GM12878 (cell line): ENCODE results near the gene ZBTB4. TPM values are rescaled to one million over a fixed set of nuclear protein-coding genes. Genes with fewer than 3 reads are reported as not detected.
A peak's percentile ranks its signal among the peaks of the same experiment; 100 is the strongest.

Source experiments
- CREM ChIP-seq: IDR thresholded peaks from 2 replicates; pipeline ENCODE4 v1.6.1; 2014; ENCODE audit warnings: antibody characterized with exemption, low read depth
- DPF2 ChIP-seq: fragments of 450-650 bp; IDR thresholded peaks from 2 replicates; pipeline ENCODE4 v1.6.1; 2017; ENCODE audit warnings: mild to moderate bottlenecking
- ETV6 ChIP-seq, 2 experiments: fragments of 450-650 bp in 1 of 2; IDR thresholded peaks in 1 of 2; conservative IDR thresholded peaks in 1 of 2; 2 replicates each; pipeline ENCODE4 v1.6.1; 2014; ENCODE audit warnings: antibody characterized with exemption in 1 of 2, borderline replicate concordance in 1 of 2, low read depth in 1 of 2, mild to moderate bottlenecking in 1 of 2, moderate library complexity in 1 of 2
- RB1 ChIP-seq: fragments of 450-650 bp; formaldehyde crosslinking; IDR thresholded peaks from 2 replicates; pipeline ENCODE4 v1.6.1; 2017; ENCODE audit warnings: mild to moderate bottlenecking, borderline replicate concordance
- SMARCA5 ChIP-seq: fragments of 450-650 bp; IDR thresholded peaks from 2 replicates; pipeline ENCODE4 v1.6.1; 2017; ENCODE audit warnings: mild to moderate bottlenecking
- SUPT20H ChIP-seq: IDR thresholded peaks from 2 replicates; pipeline ENCODE4 v1.6.1; 2011; ENCODE audit warnings: low read depth, mild to moderate bottlenecking, low read length, moderate library complexity, borderline replicate concordance; ENCODE audit not compliant: control insufficient read depth
- TCF12 ChIP-seq: IDR thresholded peaks from 2 replicates; pipeline ENCODE4 v1.6.1; 2011; ENCODE audit warnings: low read depth, mild to moderate bottlenecking, low read length
- polyA plus RNA-seq, 11 experiments: library from polyadenylated mRNA; depleted of rRNA in 4 of 11; unstranded in 6 of 11; stranded (reverse) in 5 of 11; fragments of >200 nt; fragmentation: Nextera tagmentation in 4 of 11; fragmentation: Illumina TruSeq in 1 of 11; extraction: Ambion mirVana in 4 of 11; extraction: Trizol in 1 of 11; gene quantifications; 1 replicate in 1 of 11; 2 replicates in 10 of 11; pipeline versions ENCODE4 v1.2.1 to v1.2.3, GENCODE V29; 2011 to 2016; ENCODE audit warnings: inconsistent platforms in 2 of 11, missing spikeins in 2 of 11, low read depth in 1 of 11
- total RNA-seq, 4 experiments: library from RNA; depleted of rRNA in 3 of 4; stranded (reverse); fragments of >200 nt in 3 of 4; fragmentation: Illumina TruSeq in 1 of 4; extraction: Trizol in 1 of 4; gene quantifications; 2 replicates each; pipeline versions ENCODE4 v1.2.1 to v1.2.3, GENCODE V29; 2013 to 2021
- TF ChIP-seq, protein P1 (sequence below): IDR thresholded peaks from 2 replicates; pipeline ENCODE4 v1.6.1; 2012; ENCODE audit warnings: improper control_type of control experiment, low read depth, low read length; ENCODE audit not compliant: insufficient replicate concordance
- TF ChIP-seq, protein P2 (sequence below): fragments of 450-650 bp; IDR thresholded peaks from 2 replicates; pipeline ENCODE4 v1.6.1; 2017; ENCODE audit warnings: mild to moderate bottlenecking, moderate library complexity

The ZBTB4 gene
- total and polyA plus RNA-seq, 10 of the 15 experiments (the other 5 are each of a cell fraction or from before 2014, with no cell fraction given), result 2.0 to 14.9 (median 6.9) TPM

DNA sequence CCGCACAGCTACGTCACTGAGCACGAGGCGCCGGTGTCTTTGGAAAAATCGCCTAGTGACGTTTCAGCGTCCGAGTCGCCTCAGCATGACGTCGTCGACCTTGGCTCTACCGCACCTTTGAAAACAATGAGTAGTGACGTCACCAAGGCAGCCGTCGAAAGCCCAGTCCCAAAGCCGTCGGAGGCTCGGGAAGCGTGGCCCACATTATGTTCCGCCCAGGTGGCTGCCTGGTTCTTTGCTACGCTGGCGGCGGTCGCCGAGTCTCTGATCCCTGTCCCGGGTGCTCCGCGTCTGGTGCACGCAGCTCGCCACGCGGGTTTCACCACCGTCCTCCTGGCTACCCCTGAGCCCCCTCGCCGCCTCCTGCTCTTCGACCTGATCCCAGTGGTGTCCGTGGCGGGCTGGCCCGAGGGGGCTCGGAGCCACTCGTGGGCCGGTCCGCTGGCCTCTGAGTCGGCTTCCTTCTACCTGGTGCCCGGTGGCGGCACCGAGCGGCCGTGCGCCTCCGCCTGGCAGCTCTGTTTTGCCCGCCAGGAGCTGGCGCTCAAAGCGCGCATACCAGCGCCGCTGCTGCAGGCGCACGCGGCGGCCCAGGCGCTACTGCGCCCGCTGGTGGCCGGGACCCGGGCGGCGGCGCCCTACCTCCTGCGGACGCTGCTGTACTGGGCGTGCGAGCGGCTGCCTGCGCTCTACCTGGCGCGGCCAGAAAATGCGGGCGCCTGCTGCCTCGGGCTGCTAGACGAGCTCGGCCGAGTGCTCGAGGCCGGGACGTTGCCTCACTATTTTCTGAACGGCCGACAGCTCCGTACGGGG, 42.7 kb downstream of the ZBTB4 start (continued):
- peak; percentile 82 for TF ChIP-seq CREM
- TF ChIP-seq, protein P1, sequence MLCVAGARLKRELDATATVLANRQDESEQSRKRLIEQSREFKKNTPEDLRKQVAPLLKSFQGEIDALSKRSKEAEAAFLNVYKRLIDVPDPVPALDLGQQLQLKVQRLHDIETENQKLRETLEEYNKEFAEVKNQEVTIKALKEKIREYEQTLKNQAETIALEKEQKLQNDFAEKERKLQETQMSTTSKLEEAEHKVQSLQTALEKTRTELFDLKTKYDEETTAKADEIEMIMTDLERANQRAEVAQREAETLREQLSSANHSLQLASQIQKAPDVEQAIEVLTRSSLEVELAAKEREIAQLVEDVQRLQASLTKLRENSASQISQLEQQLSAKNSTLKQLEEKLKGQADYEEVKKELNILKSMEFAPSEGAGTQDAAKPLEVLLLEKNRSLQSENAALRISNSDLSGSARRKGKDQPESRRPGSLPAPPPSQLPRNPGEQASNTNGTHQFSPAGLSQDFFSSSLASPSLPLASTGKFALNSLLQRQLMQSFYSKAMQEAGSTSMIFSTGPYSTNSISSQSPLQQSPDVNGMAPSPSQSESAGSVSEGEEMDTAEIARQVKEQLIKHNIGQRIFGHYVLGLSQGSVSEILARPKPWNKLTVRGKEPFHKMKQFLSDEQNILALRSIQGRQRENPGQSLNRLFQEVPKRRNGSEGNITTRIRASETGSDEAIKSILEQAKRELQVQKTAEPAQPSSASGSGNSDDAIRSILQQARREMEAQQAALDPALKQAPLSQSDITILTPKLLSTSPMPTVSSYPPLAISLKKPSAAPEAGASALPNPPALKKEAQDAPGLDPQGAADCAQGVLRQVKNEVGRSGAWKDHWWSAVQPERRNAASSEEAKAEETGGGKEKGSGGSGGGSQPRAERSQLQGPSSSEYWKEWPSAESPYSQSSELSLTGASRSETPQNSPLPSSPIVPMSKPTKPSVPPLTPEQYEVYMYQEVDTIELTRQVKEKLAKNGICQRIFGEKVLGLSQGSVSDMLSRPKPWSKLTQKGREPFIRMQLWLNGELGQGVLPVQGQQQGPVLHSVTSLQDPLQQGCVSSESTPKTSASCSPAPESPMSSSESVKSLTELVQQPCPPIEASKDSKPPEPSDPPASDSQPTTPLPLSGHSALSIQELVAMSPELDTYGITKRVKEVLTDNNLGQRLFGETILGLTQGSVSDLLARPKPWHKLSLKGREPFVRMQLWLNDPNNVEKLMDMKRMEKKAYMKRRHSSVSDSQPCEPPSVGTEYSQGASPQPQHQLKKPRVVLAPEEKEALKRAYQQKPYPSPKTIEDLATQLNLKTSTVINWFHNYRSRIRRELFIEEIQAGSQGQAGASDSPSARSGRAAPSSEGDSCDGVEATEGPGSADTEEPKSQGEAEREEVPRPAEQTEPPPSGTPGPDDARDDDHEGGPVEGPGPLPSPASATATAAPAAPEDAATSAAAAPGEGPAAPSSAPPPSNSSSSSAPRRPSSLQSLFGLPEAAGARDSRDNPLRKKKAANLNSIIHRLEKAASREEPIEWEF, result no peak
- no peak for TF ChIP-seq TCF12
- peak; percentile 97 for TF ChIP-seq SMARCA5
- TF ChIP-seq SUPT20H, result no peak
- TF ChIP-seq DPF2, result peak; percentile 80
- TF ChIP-seq, protein P2, sequence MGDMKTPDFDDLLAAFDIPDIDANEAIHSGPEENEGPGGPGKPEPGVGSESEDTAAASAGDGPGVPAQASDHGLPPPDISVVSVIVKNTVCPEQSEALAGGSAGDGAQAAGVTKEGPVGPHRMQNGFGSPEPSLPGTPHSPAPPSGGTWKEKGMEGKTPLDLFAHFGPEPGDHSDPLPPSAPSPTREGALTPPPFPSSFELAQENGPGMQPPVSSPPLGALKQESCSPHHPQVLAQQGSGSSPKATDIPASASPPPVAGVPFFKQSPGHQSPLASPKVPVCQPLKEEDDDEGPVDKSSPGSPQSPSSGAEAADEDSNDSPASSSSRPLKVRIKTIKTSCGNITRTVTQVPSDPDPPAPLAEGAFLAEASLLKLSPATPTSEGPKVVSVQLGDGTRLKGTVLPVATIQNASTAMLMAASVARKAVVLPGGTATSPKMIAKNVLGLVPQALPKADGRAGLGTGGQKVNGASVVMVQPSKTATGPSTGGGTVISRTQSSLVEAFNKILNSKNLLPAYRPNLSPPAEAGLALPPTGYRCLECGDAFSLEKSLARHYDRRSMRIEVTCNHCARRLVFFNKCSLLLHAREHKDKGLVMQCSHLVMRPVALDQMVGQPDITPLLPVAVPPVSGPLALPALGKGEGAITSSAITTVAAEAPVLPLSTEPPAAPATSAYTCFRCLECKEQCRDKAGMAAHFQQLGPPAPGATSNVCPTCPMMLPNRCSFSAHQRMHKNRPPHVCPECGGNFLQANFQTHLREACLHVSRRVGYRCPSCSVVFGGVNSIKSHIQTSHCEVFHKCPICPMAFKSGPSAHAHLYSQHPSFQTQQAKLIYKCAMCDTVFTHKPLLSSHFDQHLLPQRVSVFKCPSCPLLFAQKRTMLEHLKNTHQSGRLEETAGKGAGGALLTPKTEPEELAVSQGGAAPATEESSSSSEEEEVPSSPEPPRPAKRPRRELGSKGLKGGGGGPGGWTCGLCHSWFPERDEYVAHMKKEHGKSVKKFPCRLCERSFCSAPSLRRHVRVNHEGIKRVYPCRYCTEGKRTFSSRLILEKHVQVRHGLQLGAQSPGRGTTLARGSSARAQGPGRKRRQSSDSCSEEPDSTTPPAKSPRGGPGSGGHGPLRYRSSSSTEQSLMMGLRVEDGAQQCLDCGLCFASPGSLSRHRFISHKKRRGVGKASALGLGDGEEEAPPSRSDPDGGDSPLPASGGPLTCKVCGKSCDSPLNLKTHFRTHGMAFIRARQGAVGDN, result peak; percentile 72; the same call in 1 of the 2 replicates
- peak; percentile 36; the same call in 1 of the 2 replicates for TF ChIP-seq RB1
- TF ChIP-seq ETV6 (conservative IDR thresholded peaks at IDR 0.05 in 1 of 2, IDR thresholded peaks at IDR 0.05 in 1 of 2; ENCODE audit: borderline replicate concordance in 1 of 2, low read depth in 1 of 2), result no peak
